Measurements from ENCODE around the gene CALR.
"Not testable (repeated sequence)": the region's sequence is repeated elsewhere in the genome, so short reads cannot be mapped to it uniquely, and the experiment has no call there.

The CALR gene

DNA sequence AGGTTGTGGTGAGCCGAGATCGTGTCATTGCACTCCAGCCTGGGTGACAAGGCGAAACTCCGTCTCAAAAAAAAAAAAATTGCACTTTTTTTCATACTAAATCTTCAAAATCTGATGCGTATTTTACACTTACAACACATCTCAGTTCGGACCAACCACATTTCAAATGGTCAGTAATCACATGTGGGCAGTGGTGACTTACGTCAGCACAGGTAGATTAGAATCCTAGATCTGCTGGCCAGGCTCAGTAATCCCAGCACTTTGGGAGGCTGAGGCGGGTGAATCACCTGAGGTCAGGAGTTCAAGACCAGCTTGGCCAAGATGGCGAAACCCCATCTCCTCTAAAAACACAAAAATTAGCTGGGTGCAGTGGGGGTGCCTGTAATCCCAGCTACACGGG, 3.3 kb upstream of the CALR start:
- no peak for DNase-seq

DNA sequence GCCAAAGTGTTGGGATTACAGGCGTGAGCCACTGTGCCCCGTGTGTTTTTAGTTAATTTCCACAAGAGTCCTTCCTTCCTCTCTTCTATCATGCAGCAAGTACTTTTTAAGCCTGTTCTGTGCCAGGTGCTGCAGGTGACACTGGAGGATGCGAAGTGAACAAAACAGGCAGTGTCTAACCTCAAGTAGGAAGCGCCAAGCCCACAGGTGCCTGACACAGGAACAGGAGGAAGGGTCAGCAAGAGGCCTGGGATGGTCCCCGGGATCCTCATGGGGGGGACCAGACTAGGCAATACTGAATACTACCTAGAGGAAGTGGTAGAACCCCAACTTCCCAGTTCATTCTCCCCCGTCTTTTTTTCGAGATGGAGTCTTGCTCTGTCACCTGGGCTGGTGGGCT, 1.8 kb upstream of the CALR start:
- peak; percentile 77 for DNase-seq

DNA sequence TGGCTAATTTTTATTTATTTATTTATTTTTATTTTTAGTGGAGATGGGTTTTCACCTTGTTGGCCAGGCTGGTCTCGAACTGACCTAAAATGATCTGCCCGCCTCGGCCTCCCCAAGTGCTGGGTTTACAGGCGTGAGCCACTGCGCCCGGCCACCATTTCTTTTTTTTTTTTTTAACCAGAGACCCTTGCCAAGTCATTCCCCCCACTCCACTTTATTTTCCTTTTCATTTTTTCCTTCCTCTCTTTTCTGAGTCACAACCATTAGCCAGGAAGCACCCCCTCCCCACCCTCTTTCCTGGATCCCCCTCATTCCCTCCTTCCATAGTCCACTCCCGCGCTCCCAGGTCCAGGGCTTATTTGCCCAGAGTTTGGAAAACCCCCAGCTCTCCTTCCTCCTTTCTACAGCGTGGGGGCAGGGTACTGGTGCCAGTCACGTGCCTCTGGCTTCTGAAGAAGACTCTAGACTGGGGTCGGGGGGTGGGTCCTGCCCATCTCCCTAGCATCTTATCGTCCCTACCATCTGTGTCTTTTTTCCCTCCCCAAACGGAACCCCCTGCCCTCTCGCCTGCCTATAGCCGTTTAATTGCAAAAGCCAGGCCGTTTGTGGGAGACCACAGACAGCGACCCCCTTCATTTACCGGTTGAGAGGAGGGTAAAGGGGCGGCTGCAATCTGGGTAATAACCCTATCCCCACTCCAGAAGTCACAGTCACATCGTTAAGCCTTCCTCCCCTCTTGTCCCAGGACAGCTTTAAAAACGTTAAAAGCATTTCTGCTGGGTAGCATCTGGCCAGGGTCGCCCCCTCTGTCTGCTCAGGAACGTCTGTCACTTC, 1.1 kb upstream of the CALR start:
- DNase-seq: peak; percentile 87

DNA sequence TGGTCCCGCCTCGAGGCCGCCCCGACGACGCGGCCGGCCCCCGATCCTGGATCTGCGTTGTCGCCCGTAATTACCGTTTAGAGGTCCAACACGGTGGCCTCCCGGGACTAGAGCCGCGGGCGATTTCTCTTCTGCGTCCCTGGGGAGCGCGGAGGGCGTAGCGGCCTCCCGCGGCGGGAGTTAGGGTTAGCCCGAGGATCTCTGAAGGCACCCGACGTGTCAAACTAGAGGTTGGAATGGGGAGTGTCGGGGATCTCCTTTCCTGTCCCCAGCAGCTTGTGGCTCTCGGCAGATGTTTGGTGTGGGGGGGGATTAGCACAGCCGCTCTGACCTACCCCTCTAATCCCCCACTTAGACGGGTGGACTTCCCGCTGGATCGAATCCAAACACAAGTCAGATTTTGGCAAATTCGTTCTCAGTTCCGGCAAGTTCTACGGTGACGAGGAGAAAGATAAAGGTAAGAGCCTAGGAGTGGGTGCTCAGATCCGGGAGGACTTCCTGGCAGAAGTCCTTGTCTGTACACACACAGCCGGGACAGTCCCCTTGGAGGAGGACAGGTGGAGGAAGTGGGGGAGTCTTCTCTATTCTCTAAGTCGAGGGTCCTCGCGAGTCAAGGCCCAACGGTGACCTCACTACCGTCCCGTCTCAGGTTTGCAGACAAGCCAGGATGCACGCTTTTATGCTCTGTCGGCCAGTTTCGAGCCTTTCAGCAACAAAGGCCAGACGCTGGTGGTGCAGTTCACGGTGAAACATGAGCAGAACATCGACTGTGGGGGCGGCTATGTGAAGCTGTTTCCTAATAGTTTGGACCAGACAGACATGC, 581 bp downstream of the CALR start:
- DNase-seq: no peak

DNA sequence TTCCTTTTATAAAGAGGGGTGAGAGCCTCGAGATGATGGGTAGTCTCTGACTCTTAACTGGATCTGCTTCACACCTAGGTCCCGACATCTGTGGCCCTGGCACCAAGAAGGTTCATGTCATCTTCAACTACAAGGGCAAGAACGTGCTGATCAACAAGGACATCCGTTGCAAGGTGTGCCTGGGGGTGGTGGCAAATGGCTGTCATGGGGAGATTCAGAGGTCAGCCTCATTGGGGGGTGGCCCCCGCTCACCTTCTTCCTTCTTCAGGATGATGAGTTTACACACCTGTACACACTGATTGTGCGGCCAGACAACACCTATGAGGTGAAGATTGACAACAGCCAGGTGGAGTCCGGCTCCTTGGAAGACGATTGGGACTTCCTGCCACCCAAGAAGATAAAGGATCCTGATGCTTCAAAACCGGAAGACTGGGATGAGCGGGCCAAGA, 1.6 kb downstream of the CALR start:
- DNase-seq: no peak

DNA sequence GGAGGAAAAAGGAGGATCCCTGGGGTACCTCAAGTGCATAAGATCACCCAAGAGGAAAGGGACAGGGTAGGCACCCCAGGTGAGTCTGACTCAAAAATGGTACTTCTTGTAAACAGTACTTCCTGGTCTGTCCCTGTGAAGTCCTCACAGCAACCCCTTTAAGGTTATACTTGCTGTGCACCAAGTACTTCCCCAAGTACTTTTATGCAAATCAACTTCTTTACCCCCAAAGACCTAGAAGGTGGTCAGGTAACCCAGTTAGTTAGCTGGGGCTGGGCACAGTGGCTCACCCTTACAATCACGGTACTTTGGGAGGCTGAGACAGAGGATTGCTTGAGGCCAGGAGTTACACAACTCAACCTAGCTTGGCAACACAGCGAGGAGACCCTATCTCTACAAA, 2.5 kb downstream of the CALR start:
- DNase-seq: no peak

DNA sequence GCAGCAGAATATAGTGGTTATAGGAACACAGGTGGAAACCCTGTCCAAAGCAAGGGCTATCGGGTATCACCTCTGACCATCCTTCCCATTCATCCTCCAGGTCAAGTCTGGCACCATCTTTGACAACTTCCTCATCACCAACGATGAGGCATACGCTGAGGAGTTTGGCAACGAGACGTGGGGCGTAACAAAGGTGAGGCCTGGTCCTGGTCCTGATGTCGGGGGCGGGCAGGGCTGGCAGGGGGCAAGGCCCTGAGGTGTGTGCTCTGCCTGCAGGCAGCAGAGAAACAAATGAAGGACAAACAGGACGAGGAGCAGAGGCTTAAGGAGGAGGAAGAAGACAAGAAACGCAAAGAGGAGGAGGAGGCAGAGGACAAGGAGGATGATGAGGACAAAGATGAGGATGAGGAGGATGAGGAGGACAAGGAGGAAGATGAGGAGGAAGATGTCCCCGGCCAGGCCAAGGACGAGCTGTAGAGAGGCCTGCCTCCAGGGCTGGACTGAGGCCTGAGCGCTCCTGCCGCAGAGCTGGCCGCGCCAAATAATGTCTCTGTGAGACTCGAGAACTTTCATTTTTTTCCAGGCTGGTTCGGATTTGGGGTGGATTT, 5.1 kb downstream of the CALR start:
- no peak for DNase-seq

DNA sequence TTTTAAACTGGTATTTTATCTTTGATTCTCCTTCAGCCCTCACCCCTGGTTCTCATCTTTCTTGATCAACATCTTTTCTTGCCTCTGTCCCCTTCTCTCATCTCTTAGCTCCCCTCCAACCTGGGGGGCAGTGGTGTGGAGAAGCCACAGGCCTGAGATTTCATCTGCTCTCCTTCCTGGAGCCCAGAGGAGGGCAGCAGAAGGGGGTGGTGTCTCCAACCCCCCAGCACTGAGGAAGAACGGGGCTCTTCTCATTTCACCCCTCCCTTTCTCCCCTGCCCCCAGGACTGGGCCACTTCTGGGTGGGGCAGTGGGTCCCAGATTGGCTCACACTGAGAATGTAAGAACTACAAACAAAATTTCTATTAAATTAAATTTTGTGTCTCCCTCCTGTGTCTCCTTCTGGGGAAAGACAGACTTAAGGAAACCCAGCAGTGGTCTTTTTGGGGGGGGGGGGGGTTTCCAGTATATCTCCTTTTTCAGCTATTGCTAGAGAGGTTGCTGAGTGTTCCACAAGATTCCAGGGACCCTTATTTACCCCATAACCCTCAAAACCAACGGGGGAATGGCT, 5.8 kb downstream of the CALR start:
- DNase-seq: no peak

DNA sequence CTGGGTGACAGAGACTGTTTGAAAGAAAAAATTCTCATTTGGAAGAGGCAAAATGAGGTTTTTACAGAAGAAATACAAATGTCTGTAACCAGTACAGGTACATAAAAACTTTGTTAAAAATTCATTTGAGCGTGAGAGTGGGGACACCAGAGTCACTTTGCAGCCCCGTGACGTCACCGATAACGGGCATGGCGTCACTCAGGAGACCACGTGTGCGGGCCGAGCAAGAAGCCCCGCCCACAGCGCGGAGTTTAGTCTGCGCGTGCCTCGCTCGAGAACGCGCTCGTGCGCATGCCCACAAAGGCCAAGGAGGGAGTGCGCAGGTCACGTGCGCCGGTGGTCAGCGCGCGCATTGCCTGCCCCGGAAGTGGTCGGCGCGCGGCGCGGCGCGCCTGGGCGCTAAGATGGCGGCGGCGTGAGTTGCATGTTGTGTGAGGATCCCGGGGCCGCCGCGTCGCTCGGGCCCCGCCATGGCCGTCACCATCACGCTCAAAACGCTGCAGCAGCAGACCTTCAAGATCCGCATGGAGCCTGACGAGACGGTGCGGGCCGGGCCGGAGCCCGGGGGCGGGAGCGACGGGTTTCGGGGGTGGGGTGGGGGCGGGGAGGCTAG, 7.2 kb downstream of the CALR start, which contains the start of gene RAD23A:
TSS of gene RAD23A (plus strand) at position 384 of the 613 bp plus-strand sequence. CDS start at position 471, 87 bp downstream.
- DNase-seq: peak; percentile 98

DNA sequence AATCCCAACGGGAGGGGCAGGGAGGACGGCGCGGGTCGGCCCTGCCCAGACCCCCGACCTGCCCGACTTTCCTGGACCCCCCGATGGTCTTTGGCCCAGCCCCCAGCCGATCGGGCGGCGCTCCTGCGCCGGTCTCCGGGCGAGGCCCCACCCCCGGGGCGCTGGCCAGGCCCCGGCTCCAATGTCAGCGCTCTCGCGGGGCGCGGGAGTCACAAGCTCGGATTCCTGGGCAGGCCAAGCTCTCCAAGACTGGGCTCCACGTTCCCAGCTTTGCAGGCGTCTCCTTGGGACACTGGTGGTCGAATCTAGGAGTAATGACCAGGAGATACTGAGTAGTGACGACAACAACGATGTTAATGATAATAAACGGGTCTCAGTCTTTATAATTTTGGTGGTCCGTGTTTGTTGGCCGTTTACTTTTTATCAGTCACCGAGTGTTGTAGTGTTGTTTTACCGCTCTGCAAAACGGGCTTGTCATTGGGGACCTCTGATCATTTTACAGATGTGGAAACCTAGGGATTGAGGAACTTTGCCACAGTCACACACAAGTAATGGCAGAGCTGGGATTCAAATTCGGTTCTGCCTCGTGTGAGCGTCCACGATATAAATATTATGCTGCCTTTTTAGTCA, 7.8 kb downstream of the CALR start:
- DNase-seq: peak; percentile 34

DNA sequence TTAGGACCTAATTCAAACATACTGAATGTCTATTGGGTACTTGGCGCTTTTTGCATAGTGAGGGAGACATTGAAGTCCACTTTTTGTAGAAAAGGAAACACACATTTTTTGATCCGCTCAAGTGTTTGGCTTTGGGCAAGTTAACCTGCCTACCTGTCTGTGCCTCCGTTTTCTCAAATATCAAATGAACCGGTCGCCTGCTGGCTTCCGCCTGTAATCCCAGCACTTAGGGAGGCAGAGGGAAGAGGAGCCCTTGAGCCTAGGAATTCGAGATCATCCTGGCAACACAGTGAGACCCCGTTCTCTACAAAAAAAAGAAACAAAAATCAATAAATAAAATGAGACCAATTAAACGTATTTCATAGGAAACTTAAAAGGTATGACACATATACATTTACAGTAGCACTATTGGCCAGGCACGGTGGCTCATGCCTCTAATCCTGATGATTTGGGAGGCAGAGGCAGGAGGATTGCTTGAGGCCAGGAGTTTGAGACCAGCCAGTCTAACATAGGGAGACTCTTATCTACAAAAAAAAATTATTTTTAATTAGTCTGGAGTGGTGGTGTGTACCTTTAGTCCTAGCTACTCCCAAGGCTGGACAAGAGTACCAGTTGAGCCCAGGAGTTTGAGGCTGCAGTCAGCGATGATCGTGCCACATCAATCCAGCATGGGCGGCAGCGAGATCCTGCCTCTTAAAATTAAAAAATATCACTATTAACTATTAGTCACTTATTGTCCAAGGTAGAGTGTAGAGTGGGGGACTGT, 8.5 kb downstream of the CALR start:
- no peak for DNase-seq

DNA sequence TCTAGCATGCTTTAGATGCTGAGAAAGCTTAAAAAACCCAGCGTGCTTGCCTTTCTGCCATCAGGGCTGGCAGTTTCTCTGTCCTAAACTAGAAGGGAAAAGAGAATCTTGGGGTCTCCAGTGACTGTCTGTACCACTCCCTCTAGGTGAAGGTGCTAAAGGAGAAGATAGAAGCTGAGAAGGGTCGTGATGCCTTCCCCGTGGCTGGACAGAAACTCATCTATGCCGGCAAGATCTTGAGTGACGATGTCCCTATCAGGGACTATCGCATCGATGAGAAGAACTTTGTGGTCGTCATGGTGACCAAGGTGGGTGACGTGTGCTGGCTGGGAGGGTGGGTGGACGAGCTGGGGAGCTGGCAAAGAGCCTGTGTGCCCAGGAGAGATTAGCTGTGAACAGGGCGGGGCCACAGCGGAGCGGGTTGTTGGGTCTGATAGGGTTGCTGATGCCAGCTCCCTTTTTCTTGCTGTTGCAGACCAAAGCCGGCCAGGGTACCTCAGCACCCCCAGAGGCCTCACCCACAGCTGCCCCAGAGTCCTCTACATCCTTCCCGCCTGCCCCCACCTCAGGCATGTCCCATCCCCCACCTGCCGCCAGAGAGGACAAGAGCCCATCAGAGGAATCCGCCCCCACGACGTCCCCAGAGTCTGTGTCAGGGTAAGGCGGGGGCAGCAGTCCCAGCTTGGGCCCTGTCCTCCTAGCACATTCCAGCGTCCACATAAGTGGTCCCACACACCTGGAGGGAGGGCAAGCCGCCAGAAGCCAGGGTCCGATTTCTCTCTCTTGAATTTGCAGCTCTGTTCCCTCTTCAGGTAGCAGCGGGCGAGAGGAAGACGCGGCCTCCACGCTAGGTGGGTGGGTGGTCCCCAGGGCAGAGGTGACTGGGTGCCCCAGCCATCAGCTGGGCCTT, 9.5 kb downstream of the CALR start:
- DNase-seq: no peak

DNA sequence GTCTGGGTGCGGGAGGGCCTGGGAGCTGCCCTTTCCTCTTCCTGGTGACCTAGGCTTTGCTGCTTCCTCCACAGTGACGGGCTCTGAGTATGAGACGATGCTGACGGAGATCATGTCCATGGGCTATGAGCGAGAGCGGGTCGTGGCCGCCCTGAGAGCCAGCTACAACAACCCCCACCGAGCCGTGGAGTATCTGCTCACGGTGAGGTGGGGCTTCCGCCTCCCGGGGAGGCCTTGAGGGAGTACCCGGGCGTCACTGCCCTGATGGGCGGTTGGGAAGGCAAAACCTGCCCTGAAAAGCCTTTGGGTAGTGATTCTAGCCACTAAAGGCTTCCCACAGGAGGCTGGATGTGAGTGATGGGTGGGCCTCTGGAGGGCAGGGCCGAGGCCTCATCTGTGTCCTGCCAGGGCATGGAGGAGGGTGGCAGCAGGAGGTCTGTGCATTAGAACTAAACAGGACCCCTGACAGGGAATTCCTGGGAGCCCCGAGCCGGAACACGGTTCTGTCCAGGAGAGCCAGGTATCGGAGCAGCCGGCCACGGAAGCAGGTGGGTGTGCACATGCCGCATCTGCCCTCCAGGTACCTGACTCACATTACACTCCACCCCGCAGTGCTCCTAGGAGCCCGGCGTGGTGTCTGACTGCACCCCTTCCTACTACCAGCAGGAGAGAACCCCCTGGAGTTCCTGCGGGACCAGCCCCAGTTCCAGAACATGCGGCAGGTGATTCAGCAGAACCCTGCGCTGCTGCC, 10.4 kb downstream of the CALR start:
- no peak for DNase-seq

DNA sequence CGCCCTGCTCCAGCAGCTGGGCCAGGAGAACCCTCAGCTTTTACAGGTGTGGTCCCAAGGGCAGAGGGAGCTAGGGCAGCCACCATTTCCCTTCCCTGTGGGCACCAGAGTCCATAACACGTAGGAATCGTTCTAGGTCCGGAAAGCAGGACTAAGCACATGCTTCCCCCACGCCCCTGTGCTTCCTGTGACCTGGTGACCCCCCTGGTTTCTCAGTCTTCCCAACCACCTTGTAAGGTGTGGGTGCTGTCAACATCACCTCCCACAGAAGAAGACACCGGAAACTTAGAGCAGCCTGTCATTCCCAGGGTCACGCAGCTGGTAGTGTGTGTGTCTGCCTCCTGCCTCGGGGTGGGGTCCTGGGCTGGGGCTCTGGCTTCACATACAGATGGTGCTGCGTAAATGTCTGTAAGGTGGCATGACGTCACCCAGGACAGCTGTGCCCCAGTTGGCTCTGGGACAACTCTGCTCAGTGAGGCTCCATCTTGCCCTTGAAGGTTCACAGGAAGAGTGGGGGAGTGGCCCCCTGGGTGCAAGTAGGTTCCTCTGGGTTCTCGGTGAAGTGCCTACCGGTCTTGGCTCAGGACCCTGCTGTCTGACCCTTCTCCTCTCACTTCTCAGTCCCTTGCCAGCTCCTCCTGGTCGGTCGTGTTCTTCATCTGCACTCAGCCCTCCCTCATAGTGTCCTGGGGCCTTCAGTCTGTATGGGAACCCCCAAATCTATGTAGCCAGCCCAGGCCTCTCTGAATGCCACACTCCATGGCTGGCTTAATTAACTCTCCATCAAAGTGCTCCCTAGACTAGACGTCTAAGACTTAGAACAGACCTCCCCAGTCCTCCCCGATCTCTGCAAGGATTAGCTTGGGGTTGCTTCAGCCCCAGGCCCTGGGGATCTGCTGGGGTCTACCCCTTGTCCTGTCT, 11.2 kb downstream of the CALR start:
- no peak for DNase-seq

DNA sequence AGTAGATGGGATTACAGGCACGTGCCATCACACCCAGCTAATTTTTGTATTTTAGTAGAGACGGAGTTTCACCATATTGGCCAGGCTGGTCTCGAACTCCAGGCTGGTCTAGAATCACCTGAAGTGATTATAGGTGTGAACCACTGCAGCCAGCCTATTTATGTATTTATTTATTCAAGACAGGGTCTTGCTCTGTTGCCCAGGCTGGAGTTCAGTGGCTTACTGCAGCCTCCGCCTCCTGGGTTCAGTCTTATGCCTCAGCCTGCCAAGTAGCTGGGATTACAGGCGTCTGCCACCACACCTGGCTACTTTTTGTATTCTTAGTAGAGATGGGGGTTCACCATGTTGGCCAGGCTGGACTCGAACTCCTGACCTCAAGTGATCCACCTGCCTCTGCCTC, 13.6 kb downstream of the CALR start:
- not testable (repeated sequence) for DNase-seq

DNA sequence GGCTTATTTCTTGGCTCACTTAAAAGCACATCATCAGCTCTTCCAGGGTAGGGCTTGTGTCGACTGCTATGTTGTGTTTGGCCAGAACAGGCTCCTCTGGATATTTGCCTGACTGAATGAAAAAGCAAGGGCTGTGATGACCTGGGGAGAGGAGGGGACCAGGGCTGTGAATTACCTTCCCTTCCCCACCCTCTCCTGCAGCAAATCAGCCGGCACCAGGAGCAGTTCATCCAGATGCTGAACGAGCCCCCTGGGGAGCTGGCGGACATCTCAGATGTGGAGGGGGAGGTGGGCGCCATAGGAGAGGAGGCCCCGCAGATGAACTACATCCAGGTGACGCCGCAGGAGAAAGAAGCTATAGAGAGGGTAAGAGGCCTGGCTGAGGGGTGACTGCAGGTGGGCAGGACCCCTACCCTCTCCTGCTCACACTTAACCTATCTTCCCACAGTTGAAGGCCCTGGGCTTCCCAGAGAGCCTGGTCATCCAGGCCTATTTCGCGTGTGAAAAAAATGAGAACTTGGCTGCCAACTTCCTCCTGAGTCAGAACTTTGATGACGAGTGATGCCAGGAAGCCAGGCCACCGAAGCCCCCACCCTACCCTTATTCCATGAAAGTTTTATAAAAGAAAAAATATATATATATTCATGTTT, 14.2 kb downstream of the CALR start:
- no peak for DNase-seq

DNA sequence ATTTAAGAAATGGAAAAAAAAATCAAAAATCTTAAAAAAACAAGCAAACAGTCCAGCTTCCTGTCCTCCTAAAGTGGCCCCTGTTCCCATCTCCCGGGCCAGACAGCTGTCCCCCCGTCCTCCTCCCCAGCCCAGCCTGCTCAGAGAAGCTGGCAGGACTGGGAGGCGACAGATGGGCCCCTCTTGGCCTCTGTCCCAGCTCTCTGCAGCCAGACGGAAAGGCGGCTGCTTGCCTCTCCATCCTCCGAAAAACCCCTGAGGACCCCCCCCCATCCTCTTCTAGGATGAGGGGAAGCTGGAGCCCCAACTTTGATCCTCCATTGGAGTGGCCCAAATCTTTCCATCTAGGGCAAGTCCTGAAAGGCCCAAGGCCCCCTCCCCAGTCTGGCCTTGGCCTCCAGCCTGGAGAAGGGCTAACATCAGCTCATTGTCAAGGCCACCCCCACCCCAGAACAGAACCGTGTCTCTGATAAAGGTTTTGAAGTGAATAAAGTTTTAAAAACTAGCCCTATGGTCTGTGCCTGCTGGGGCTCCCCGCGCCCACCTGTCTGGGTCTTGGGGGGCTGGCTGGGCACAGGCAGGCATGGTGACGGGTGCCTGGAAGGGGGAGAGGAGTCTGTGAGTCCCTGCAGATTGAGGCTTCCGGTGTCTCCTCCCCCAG, 14.9 kb downstream of the CALR start:
- DNase-seq: no peak
